ENCODE results near the gene KCNF1.

Gene KCNF1

DNA sequence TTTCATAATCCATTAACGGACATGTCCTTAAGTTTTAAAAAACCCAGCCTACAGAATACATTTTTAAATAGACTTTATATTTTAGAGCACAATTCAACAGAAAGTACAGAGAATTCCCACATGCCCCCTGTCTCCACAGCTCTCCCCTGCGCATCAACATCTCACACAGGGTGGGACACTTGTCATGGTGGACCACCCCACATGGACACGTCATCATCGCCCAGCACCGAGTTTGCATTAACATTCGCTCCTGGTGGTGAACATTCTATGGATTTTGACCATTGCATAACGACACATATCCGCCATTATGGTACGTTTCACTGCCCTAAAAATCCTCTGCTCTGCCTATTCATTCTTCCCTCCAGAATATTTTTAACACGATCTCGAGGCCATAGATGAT is 1.1 kb upstream of the KCNF1 start:
- no peaks in the 10 kb centered on the region for H3K36me3 ChIP-seq (ENCODE audit: control insufficient read depth, insufficient read depth, low read length)
- no peak for DNase-seq
- H3K4me3 ChIP-seq (ENCODE audit: insufficient read depth, low read depth, low read length, poor library complexity, severe bottlenecking): no peak overlapping the region
- no peaks in the 10 kb centered on the region for H3K27me3 ChIP-seq (replicated peaks; ENCODE audit: control insufficient read depth, insufficient read depth, low read length, poor library complexity, severe bottlenecking)
- no peaks in the 10 kb centered on the region for H3K4me1 ChIP-seq (ENCODE audit: control insufficient read depth, insufficient read depth, low read length, poor library complexity, severe bottlenecking)
- no peak overlapping the region for H3K27ac ChIP-seq (ENCODE audit: insufficient read depth, low read length, poor library complexity, severe bottlenecking)
- H3K9me3 ChIP-seq (ENCODE audit: control insufficient read depth, low read length): no peaks in the 10 kb centered on the region

DNA sequence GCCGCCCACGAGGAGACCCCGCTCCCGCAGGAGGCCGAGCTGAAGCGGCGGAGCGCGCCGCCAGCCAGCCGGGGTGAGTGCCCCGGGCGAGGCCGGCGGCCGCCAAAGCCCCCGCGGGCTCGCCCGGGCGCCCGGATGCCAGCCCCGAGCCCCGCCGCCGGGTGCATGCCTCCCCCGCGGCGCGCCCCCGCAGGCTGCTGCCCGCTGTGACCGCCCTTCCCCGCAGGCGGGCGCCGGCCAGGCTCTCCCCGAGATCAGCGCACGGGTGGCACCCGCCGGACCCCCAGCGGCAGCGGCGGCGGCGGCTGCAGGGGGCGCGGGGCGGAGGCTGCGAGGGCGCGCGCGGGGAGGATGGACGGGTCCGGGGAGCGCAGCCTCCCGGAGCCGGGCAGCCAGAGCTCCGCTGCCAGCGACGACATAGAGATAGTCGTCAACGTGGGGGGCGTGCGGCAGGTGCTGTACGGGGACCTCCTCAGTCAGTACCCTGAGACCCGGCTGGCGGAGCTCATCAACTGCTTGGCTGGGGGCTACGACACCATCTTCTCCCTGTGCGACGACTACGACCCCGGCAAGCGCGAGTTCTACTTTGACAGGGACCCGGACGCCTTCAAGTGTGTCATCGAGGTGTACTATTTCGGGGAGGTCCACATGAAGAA is 470 bp downstream of the KCNF1 start:
- Histone ChIP-seq H3K36me3 (ENCODE audit: control insufficient read depth, insufficient read depth, low read length) (no peaks in the 10 kb centered on the region), H3K4me3 (ENCODE audit: insufficient read depth, low read depth, low read length, poor library complexity, severe bottlenecking) (no peak overlapping the region), H3K9me3 (ENCODE audit: control insufficient read depth, low read length) (no peaks in the 10 kb centered on the region), H3K4me1 (ENCODE audit: control insufficient read depth, insufficient read depth, low read length, poor library complexity, severe bottlenecking) (no peaks in the 10 kb centered on the region), H3K27ac (ENCODE audit: insufficient read depth, low read length, poor library complexity, severe bottlenecking) (no peak overlapping the region), H3K27me3 (replicated peaks; ENCODE audit: control insufficient read depth, insufficient read depth, low read length, poor library complexity, severe bottlenecking) (no peaks in the 10 kb centered on the region)
- DNase-seq: no peak

DNA sequence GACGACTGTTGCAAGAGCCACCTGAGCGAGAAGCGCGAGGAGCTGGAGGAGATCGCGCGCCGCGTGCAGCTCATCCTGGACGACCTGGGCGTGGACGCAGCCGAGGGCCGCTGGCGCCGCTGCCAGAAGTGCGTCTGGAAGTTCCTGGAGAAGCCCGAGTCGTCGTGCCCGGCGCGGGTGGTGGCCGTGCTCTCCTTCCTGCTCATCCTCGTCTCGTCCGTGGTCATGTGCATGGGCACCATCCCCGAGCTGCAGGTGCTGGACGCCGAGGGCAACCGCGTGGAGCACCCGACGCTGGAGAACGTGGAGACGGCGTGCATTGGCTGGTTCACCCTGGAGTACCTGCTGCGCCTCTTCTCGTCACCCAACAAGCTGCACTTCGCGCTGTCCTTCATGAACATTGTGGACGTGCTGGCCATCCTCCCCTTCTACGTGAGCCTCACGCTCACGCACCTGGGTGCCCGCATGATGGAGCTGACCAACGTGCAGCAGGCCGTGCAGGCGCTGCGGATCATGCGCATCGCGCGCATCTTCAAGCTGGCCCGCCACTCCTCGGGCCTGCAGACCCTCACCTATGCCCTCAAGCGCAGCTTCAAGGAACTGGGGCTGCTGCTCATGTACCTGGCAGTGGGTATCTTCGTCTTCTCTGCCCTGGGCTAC is 1.2 kb downstream of the KCNF1 start:
- H3K27me3 ChIP-seq (replicated peaks; ENCODE audit: control insufficient read depth, insufficient read depth, low read length, poor library complexity, severe bottlenecking): no peaks in the 10 kb centered on the region
- H3K4me1 ChIP-seq (ENCODE audit: control insufficient read depth, insufficient read depth, low read length, poor library complexity, severe bottlenecking): no peaks in the 10 kb centered on the region
- H3K27ac ChIP-seq (ENCODE audit: insufficient read depth, low read length, poor library complexity, severe bottlenecking): no peak overlapping the region
- no peaks in the 10 kb centered on the region for H3K36me3 ChIP-seq (ENCODE audit: control insufficient read depth, insufficient read depth, low read length)
- DNase-seq: no peak
- no peaks in the 10 kb centered on the region for H3K9me3 ChIP-seq (ENCODE audit: control insufficient read depth, low read length)
- H3K4me3 ChIP-seq (ENCODE audit: insufficient read depth, low read depth, low read length, poor library complexity, severe bottlenecking): no peak overlapping the region

DNA sequence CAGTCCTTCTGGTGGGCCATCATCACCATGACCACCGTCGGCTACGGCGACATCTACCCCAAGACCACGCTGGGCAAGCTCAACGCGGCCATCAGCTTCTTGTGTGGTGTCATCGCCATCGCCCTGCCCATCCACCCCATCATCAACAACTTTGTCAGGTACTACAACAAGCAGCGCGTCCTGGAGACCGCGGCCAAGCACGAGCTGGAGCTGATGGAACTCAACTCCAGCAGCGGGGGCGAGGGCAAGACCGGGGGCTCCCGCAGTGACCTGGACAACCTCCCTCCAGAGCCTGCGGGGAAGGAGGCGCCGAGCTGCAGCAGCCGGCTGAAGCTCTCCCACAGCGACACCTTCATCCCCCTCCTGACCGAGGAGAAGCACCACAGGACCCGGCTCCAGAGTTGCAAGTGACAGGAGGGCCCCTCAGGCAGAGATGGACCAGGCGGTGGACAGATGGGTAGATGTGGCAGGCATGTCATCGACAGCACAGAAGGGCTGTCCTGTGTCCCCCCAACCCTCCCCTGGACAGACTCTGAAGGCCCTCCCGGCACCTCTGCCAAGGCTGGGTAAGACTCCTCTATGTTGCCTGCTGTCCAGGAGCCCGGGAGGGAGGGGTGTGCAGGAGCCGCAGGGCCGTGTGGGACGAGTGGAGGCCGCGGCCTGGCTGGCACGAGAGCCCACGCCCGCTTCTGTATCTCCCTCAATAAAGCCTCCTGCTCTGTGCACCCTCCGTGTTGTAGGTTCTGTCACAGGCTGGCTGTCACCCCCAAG is 2.0 kb downstream of the KCNF1 start:
- H3K4me1 ChIP-seq (ENCODE audit: control insufficient read depth, insufficient read depth, low read length, poor library complexity, severe bottlenecking): no peaks in the 10 kb centered on the region
- H3K9me3 ChIP-seq (ENCODE audit: control insufficient read depth, low read length): no peaks in the 10 kb centered on the region
- no peaks in the 10 kb centered on the region for H3K27me3 ChIP-seq (replicated peaks; ENCODE audit: control insufficient read depth, insufficient read depth, low read length, poor library complexity, severe bottlenecking)

DNA sequence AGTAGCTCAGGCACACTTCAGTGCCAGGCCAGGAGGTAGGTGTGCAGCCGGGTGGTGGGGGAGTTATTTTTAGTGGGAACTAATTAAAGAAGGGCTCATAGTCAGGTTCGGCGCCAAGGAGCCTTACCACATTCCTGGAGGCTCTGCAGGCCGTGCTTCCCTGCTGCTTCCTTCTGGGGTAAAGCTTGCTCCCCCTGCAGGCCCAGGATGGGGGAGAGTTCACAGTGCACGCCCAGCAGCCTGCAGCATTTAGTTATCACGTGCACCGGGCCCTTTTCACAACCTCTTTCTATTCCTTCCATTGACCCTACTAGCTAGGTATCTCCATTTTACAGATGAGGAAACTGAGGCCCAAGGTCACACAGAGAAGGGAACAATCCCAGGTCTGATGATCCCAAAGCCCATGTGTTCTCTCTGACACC is 2.5 kb downstream of the KCNF1 start:
- H3K4me1 ChIP-seq (ENCODE audit: control insufficient read depth, insufficient read depth, low read length, poor library complexity, severe bottlenecking): no peaks in the 10 kb centered on the region
- DNase-seq: no peak
- no peaks in the 10 kb centered on the region for H3K36me3 ChIP-seq (ENCODE audit: control insufficient read depth, insufficient read depth, low read length)
- H3K27me3 ChIP-seq (replicated peaks; ENCODE audit: control insufficient read depth, insufficient read depth, low read length, poor library complexity, severe bottlenecking): no peaks in the 10 kb centered on the region
- H3K9me3 ChIP-seq (ENCODE audit: control insufficient read depth, low read length): no peaks in the 10 kb centered on the region
- no peak overlapping the region for H3K4me3 ChIP-seq (ENCODE audit: insufficient read depth, low read depth, low read length, poor library complexity, severe bottlenecking)
- no peak overlapping the region for H3K27ac ChIP-seq (ENCODE audit: insufficient read depth, low read length, poor library complexity, severe bottlenecking)

More for the DNA sequence above, 2.0 kb downstream of the KCNF1 start:
- DNase-seq: no peak
- Histone ChIP-seq H3K4me3 (ENCODE audit: insufficient read depth, low read depth, low read length, poor library complexity, severe bottlenecking) (no peak overlapping the region), H3K36me3 (ENCODE audit: control insufficient read depth, insufficient read depth, low read length) (no peaks in the 10 kb centered on the region), H3K27ac (ENCODE audit: insufficient read depth, low read length, poor library complexity, severe bottlenecking) (no peak overlapping the region)

DNA sequence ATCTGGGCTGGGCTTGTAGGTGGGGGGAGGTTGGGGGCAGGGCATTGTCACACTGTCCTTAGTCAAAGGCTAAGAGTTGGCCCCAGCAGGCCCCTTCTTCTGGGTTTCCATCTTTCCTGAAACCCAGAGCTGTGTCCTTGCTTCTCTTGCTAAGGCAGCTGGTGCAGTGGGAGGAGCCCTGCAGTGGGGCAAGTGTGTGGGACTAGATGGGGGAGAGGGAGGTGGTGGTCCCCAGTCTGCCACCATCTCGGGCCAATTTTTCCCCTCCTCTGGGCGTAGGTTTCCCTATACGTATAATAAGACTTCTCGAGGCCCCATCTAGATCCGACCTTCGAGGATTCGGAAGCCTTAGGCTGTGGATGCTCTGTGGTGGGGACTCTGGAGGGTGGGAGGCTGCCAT is 3.5 kb downstream of the KCNF1 start:
- H3K4me3 ChIP-seq (ENCODE audit: insufficient read depth, low read depth, low read length, poor library complexity, severe bottlenecking): no peak overlapping the region
- no peaks in the 10 kb centered on the region for H3K36me3 ChIP-seq (ENCODE audit: control insufficient read depth, insufficient read depth, low read length)

DNA sequence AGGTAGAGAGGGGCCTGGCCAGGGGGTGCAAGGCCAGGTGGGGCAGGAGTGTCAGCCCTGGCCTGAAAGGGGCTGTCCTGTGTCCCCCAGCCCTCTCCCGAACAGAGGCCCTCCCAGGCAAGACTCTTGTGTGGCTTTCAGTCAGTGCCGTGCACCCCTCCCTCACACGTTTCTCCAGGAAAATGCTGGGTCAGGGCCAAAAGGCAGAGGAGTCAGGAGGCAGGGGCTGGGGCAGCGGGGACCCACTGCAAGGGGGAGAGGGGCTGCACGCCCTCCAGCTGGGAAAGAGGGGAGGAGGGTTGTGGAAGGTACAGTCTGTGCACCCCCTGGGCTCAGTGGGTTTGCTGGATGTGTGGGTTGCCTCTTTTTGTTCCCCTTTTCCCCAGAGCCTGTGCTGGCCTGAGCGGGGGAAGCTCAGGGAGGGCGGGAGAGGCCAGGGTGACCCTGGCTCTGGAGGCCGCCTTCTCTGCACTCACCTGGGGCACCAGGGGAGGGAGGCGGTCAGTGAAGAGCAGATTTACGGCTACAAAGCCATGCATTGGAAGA is 4.1 kb downstream of the KCNF1 start:
- no peak for DNase-seq
- Histone ChIP-seq H3K4me1 (ENCODE audit: control insufficient read depth, insufficient read depth, low read length, poor library complexity, severe bottlenecking) (no peaks in the 10 kb centered on the region), H3K36me3 (ENCODE audit: control insufficient read depth, insufficient read depth, low read length) (no peaks in the 10 kb centered on the region), H3K27ac (ENCODE audit: insufficient read depth, low read length, poor library complexity, severe bottlenecking) (no peak overlapping the region), H3K27me3 (replicated peaks; ENCODE audit: control insufficient read depth, insufficient read depth, low read length, poor library complexity, severe bottlenecking) (no peaks in the 10 kb centered on the region), H3K4me3 (ENCODE audit: insufficient read depth, low read depth, low read length, poor library complexity, severe bottlenecking) (no peak overlapping the region), H3K9me3 (ENCODE audit: control insufficient read depth, low read length) (no peaks in the 10 kb centered on the region)

More for the DNA sequence above, 3.5 kb downstream of the KCNF1 start:
- Histone ChIP-seq H3K27ac (ENCODE audit: insufficient read depth, low read length, poor library complexity, severe bottlenecking) (no peak overlapping the region), H3K27me3 (replicated peaks; ENCODE audit: control insufficient read depth, insufficient read depth, low read length, poor library complexity, severe bottlenecking) (no peaks in the 10 kb centered on the region), H3K4me1 (ENCODE audit: control insufficient read depth, insufficient read depth, low read length, poor library complexity, severe bottlenecking) (no peaks in the 10 kb centered on the region), H3K9me3 (ENCODE audit: control insufficient read depth, low read length) (no peaks in the 10 kb centered on the region)
- DNase-seq: no peak

DNA sequence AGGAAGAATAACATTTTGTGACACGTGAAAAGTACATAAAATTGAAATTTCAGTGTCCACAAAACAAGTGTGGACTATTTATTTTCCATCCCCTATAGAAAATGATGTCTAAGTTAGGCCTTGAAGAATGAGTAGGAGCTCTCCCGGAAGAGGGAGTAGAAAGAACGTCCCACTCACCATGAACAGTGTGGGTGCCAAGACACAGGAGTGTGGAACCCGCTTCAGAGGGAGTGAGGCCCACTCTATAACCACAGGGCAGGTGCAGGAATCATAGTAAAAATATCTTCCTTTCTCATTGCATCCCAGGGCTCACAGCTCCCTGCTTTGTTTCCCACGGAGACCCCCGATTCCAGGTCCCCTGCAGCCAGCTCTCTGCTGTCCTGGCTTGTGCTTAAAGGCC is 5.2 kb downstream of the KCNF1 start:
- Histone ChIP-seq H3K27me3 (replicated peaks; ENCODE audit: control insufficient read depth, insufficient read depth, low read length, poor library complexity, severe bottlenecking) (no peaks in the 10 kb centered on the region), H3K27ac (ENCODE audit: insufficient read depth, low read length, poor library complexity, severe bottlenecking) (no peak overlapping the region)

DNA sequence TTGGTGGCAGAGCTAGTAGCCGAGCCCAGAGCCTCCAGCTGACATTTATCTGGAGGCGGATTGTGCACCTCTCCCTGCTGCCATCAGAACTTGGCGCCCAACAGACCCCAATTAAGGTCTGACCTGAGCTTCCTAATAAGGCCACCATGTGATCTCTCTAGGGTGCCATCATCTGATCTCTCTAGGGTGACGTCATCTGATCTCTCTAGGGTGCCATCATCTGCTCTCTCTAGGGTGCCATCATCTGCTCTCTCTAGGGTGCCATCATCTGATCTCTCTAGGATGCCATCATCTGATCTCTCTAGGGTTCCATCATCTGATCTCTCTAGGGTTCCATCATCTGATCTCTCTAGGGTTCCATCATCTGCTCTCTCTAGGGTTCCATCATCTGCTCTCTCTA is 6.2 kb downstream of the KCNF1 start:
- Histone ChIP-seq H3K4me1 (ENCODE audit: control insufficient read depth, insufficient read depth, low read length, poor library complexity, severe bottlenecking) (no peaks in the 10 kb centered on the region), H3K4me3 (ENCODE audit: insufficient read depth, low read depth, low read length, poor library complexity, severe bottlenecking) (no peak overlapping the region), H3K27me3 (replicated peaks; ENCODE audit: control insufficient read depth, insufficient read depth, low read length, poor library complexity, severe bottlenecking) (no peaks in the 10 kb centered on the region), H3K36me3 (ENCODE audit: control insufficient read depth, insufficient read depth, low read length) (no peaks in the 10 kb centered on the region), H3K27ac (ENCODE audit: insufficient read depth, low read length, poor library complexity, severe bottlenecking) (no peak overlapping the region), H3K9me3 (ENCODE audit: control insufficient read depth, low read length) (no peaks in the 10 kb centered on the region)
- DNase-seq: no peak

More for the DNA sequence above, 5.2 kb downstream of the KCNF1 start:
- Histone ChIP-seq H3K36me3 (ENCODE audit: control insufficient read depth, insufficient read depth, low read length) (no peaks in the 10 kb centered on the region), H3K4me3 (ENCODE audit: insufficient read depth, low read depth, low read length, poor library complexity, severe bottlenecking) (no peak overlapping the region), H3K9me3 (ENCODE audit: control insufficient read depth, low read length) (no peaks in the 10 kb centered on the region), H3K4me1 (ENCODE audit: control insufficient read depth, insufficient read depth, low read length, poor library complexity, severe bottlenecking) (no peaks in the 10 kb centered on the region)
- DNase-seq: no peak
